ENCODE results near the gene SORBS2. TPM values are rescaled to one million over a fixed set of nuclear protein-coding genes. Genes with fewer than 3 reads are reported as not detected.

Gene SORBS2
- total and polyA plus RNA-seq, 2 of the 4 experiments (the other 2 are of a cell fraction), result 0.18 TPM; not detected in 1

DNA sequence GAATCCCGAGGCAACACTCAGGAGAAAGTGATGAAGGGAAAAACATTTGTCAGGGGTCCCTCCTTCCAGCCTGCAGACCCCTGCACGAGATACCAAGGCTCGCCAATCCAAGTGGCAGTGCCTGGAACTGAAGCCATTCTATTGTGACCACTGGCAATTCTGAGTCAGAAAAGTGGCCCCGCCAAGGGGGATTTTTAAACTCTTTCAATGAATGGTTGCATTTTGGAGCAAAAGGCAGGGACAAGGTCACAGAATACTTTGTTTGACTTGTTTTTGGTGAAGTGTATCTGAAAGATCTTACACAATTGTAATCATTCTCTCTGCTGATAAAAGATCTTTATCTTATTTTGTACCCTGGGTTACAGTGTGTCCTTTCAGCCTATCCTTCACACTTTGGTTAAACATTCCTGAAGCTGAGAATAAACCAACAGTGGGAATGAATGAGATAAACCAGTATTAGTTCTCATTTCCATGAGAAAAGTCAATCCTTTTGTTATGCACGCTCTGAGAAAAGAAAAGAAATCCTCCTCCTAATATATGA, 160.8 kb downstream of the SORBS2 start:
- H3K14ac ChIP-seq (replicated peaks; ENCODE audit: low read depth, low read length), result no peak overlapping the region
- no peak overlapping the region for H4K91ac ChIP-seq (ENCODE audit: insufficient read depth, low read depth, low read length)
- DNase-seq (no peak), ATAC-seq (ENCODE audit: low read depth) (no peak)
- intact Hi-C loops (cut with micrococcal nuclease), result no loop called here
- no peaks in the 10 kb centered on the region for H3K9me3 ChIP-seq (ENCODE audit: control insufficient read depth, insufficient read depth, low read length)
- H3K79me1 ChIP-seq (ENCODE audit: low read depth in 1 of 2, low read length in 2 of 2), result no peaks in the 10 kb centered on the region
- H3K9ac ChIP-seq (ENCODE audit: low read depth, low read length), result no peak overlapping the region
- H3K18ac ChIP-seq (ENCODE audit: low read depth, low read length), result no peak overlapping the region
- no peak overlapping the region for H3K4me2 ChIP-seq (ENCODE audit: low read depth, low read length)
- ChIA-PET CTCF (no interaction called here), POLR2A (ENCODE audit: unreplicated experiment) (no interaction called here)
- no peaks in the 10 kb centered on the region for H3K4me1 ChIP-seq (ENCODE audit: control insufficient read depth, insufficient read depth, low read length)
- no peak overlapping the region for H3K4ac ChIP-seq (ENCODE audit: low read depth, low read length)
- no peak overlapping the region for H3K4me3 ChIP-seq (ENCODE audit: insufficient read depth, low read depth, low read length)
- H3K9me1 ChIP-seq (ENCODE audit: insufficient read depth, low read length), result no peaks in the 10 kb centered on the region
- H3K23ac ChIP-seq (ENCODE audit: low read depth, low read length), result no peak overlapping the region
- no peak overlapping the region for H4K5ac ChIP-seq (ENCODE audit: low read depth, low read length)
- no peaks in the 10 kb centered on the region for H3K36me3 ChIP-seq (ENCODE audit: control insufficient read depth, insufficient read depth, low read length)
- H2AK9ac ChIP-seq (replicated peaks; ENCODE audit: low read depth, low read length, poor library complexity), result no peak overlapping the region
- no peak overlapping the region for H2AK5ac ChIP-seq (ENCODE audit: low read depth, low read length)
- TF ChIP-seq MXI1 (IDR thresholded peaks at IDR 0.05; ENCODE audit: borderline replicate concordance, low read depth, low read length) (no peak), SMC3 (IDR thresholded peaks at IDR 0.05; ENCODE audit: low read depth, low read length) (no peak), RAD21 (IDR thresholded peaks at IDR 0.05; ENCODE audit: low read length) (no peak), RCOR1 (IDR thresholded peaks at IDR 0.05; ENCODE audit: insufficient replicate concordance, low read length) (no peak), CEBPB (IDR thresholded peaks at IDR 0.05; ENCODE audit: low read depth, low read length) (no peak), RFX5 (IDR thresholded peaks at IDR 0.05; ENCODE audit: low read depth, low read length) (no peak), CHD1 (IDR thresholded peaks at IDR 0.05; ENCODE audit: low read depth, low read length) (no peak), MAZ (IDR thresholded peaks at IDR 0.05; ENCODE audit: borderline replicate concordance, low read depth, low read length) (no peak), NFE2L2 (IDR thresholded peaks at IDR 0.05; ENCODE audit: low read depth, low read length) (no peak), FOS (IDR thresholded peaks at IDR 0.05; ENCODE audit: low read depth, low read length) (no peak), BHLHE40 (IDR thresholded peaks at IDR 0.05; ENCODE audit: low read depth, low read length) (no peak), MAFK (IDR thresholded peaks at IDR 0.05; ENCODE audit: low read depth, low read length) (no peak), POLR2A (IDR thresholded peaks at IDR 0.05; ENCODE audit: low read depth, low read length) (no peak)
- TF ChIP-seq, protein P1, sequence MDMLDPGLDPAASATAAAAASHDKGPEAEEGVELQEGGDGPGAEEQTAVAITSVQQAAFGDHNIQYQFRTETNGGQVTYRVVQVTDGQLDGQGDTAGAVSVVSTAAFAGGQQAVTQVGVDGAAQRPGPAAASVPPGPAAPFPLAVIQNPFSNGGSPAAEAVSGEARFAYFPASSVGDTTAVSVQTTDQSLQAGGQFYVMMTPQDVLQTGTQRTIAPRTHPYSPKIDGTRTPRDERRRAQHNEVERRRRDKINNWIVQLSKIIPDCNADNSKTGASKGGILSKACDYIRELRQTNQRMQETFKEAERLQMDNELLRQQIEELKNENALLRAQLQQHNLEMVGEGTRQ (IDR thresholded peaks at IDR 0.05; ENCODE audit: low read depth, low read length), result no peak
- TF ChIP-seq, protein P2, sequence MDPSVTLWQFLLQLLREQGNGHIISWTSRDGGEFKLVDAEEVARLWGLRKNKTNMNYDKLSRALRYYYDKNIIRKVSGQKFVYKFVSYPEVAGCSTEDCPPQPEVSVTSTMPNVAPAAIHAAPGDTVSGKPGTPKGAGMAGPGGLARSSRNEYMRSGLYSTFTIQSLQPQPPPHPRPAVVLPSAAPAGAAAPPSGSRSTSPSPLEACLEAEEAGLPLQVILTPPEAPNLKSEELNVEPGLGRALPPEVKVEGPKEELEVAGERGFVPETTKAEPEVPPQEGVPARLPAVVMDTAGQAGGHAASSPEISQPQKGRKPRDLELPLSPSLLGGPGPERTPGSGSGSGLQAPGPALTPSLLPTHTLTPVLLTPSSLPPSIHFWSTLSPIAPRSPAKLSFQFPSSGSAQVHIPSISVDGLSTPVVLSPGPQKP (IDR thresholded peaks at IDR 0.05; ENCODE audit: borderline replicate concordance, low read depth, low read length), result no peak
- TF ChIP-seq, protein P3, sequence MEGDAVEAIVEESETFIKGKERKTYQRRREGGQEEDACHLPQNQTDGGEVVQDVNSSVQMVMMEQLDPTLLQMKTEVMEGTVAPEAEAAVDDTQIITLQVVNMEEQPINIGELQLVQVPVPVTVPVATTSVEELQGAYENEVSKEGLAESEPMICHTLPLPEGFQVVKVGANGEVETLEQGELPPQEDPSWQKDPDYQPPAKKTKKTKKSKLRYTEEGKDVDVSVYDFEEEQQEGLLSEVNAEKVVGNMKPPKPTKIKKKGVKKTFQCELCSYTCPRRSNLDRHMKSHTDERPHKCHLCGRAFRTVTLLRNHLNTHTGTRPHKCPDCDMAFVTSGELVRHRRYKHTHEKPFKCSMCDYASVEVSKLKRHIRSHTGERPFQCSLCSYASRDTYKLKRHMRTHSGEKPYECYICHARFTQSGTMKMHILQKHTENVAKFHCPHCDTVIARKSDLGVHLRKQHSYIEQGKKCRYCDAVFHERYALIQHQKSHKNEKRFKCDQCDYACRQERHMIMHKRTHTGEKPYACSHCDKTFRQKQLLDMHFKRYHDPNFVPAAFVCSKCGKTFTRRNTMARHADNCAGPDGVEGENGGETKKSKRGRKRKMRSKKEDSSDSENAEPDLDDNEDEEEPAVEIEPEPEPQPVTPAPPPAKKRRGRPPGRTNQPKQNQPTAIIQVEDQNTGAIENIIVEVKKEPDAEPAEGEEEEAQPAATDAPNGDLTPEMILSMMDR (conservative IDR thresholded peaks at IDR 0.05; ENCODE audit: low read depth, low read length), result no peak
- dilution Hi-C loops (cut with HindIII; ENCODE audit: low sequenced_read_pairs, unreplicated experiment), result no loop called here
- H2BK120ac ChIP-seq (ENCODE audit: low read depth, low read length), result no peak overlapping the region
- no peaks in the 10 kb centered on the region for H4K20me1 ChIP-seq (ENCODE audit: insufficient read depth, low read length)
- 50% methylated on average over 2 of the region's 5 CpGs; no CpG with 5 or more reads in 1 of the 2 experiments for WGBS, 2 experiments (ENCODE audit: extremely low coverage in 2 of 2, insufficient read length in 1 of 2)
- no peak overlapping the region for H2BK5ac ChIP-seq (ENCODE audit: low read depth, low read length, poor library complexity, severe bottlenecking)
- peaks cover 25% of the 10 kb centered on the region for H3K27me3 ChIP-seq (ENCODE audit: control insufficient read depth, insufficient read depth, low read length)
- H2BK15ac ChIP-seq (ENCODE audit: low read depth, low read length), result no peak overlapping the region
- H2BK20ac ChIP-seq (ENCODE audit: low read depth, low read length), result no peak overlapping the region
- no peak overlapping the region for H3K27ac ChIP-seq (ENCODE audit: insufficient read depth, low read length)
- no peak overlapping the region for H4K8ac ChIP-seq (ENCODE audit: low read depth in 2 of 2, low read length in 2 of 2)
- no peak overlapping the region for H3K56ac ChIP-seq (ENCODE audit: extremely low read depth, insufficient read depth, low read length)
- H2AFZ ChIP-seq (replicated peaks; ENCODE audit: low read length, poor library complexity), result no peak overlapping the region
- no TSS peak for BruUV-seq (replicated peaks)
- in situ Hi-C loops (cut with MboI; ENCODE audit: low sequenced_read_pairs), result loop anchor here (5.0 kb wide), 1 partner anchor 376 kb away; no protein-coding TSS in a partner anchor

Measured in IMR-90 (cell line).